Uterus (tissue), 2 donors: Measurements from ENCODE around the gene TMC5.

Experiments used
- CTCF ChIP-seq, 4 experiments: fragments of 200-600 bp in 2 of 4; fragments of 450-650 bp in 2 of 4; sonication (generic) in 2 of 4; IDR thresholded peaks; one replicate each; pipeline ENCODE4 v1.5.1; 2016 to 2019; ENCODE audit warnings: antibody characterized with exemption in 4 of 4, mild to moderate bottlenecking in 2 of 4, moderate library complexity in 1 of 4
- POLR2A ChIP-seq, 2 donors: fragments of 450-650 bp; IDR thresholded peaks; one replicate each; pipeline ENCODE4 v1.6.1; 2016; ENCODE audit warnings: antibody characterized with exemption in 2 of 2, mild to moderate bottlenecking in 1 of 2, moderate library complexity in 1 of 2

GRCh38 chr16:19524616-19525384, 107.1 kb downstream of the TMC5 start:
- no peak for TF ChIP-seq CTCF (IDR thresholded peaks at IDR 0.05)
- TF ChIP-seq POLR2A (IDR thresholded peaks at IDR 0.05): no peak
